ENCODE results near the gene IFITM2.

- TF ChIP-seq CTCF (IDR thresholded peaks at IDR 0.05) (no peak), POLR2A (IDR thresholded peaks at IDR 0.05) (no peak)
These were observed 14.3 kb upstream of the IFITM2 start for GRCh38 chr11:293271-293851.

All from right lobe of liver (tissue), 4 donors.